GM19372 (cell line): ENCODE data around the gene APLF.

Source experiments
- ATAC-seq: cut with Tn5 transposase; IDR thresholded peaks from one replicate; pipeline ENCODE4 v1.9.1; 2021; ENCODE audit warnings: mild to moderate bottlenecking, low read depth, moderate library complexity; ENCODE audit not compliant: unreplicated experiment

APLF gene

GRCh38 chr2:68467077-68467960 is at the start of gene APLF, which contains the start of gene FBXO48:
Gene APLF, plus strand, starts transcription at chr2:68467585. Its CDS starts 147 bp downstream, at chr2:68467732.
Gene FBXO48, minus strand, starts transcription at chr2:68467294. Its CDS starts 2,149 bp downstream, at chr2:68465145.
- peak; percentile 89 for ATAC-seq

- no peak for ATAC-seq
Measured at GRCh38 chr2:68417926-68418325, 49.5 kb upstream of the APLF start.

- no peak for ATAC-seq
Measured at GRCh38 chr2:68418419-68418818, 49.0 kb upstream of the APLF start.

GRCh38 chr2:68418855-68419254 is 48.5 kb upstream of the APLF start:
- no peak for ATAC-seq

- no peak for ATAC-seq
Measured at GRCh38 chr2:68420254-68420910, 47.0 kb upstream of the APLF start.

- peak; percentile 82 for ATAC-seq
Measured at GRCh38 chr2:68423966-68424650, 43.3 kb upstream of the APLF start.

GRCh38 chr2:68425503-68425902 is 41.9 kb upstream of the APLF start:
- no peak for ATAC-seq

- no peak for ATAC-seq
Measured at GRCh38 chr2:68426446-68426845, 40.9 kb upstream of the APLF start.

GRCh38 chr2:68426848-68427579 is 40.4 kb upstream of the APLF start:
- no peak for ATAC-seq

- no peak for ATAC-seq
Measured at GRCh38 chr2:68428126-68428525, 39.3 kb upstream of the APLF start.

GRCh38 chr2:68428746-68429145 is 38.6 kb upstream of the APLF start:
- ATAC-seq = no peak

GRCh38 chr2:68429311-68429826 is 38.0 kb upstream of the APLF start:
- ATAC-seq = no peak

GRCh38 chr2:68431316-68431972 is 35.9 kb upstream of the APLF start:
- no peak for ATAC-seq

- no peak for ATAC-seq
Measured at GRCh38 chr2:68432696-68433658, 34.4 kb upstream of the APLF start.

GRCh38 chr2:68434981-68435380 is 32.4 kb upstream of the APLF start:
- ATAC-seq = no peak

- no peak for ATAC-seq
Measured at GRCh38 chr2:68435615-68436014, 31.8 kb upstream of the APLF start.

- no peak for ATAC-seq
Measured at GRCh38 chr2:68436270-68436669, 31.1 kb upstream of the APLF start.

- no peak for ATAC-seq
Measured at GRCh38 chr2:68438455-68439303, 28.7 kb upstream of the APLF start.
